Measurements from ENCODE around the gene WDR93.

GRCh38 chr15:89670971-89671560, 19.5 kb upstream of the WDR93 start:
- no peak for TF ChIP-seq POLR2AphosphoS5 (IDR thresholded peaks at IDR 0.05; ENCODE audit: low read depth, low read length)
- no peak for TF ChIP-seq TAF1 (IDR thresholded peaks at IDR 0.05; ENCODE audit: borderline replicate concordance, insufficient read depth, low read length)
- TF ChIP-seq REST (IDR thresholded peaks at IDR 0.05; ENCODE audit: insufficient read depth in 1 of 2, low read depth in 2 of 2, low read length in 2 of 2) = no peak
- no peak for TF ChIP-seq SIN3A (IDR thresholded peaks at IDR 0.05; ENCODE audit: borderline replicate concordance, insufficient read depth, low read length)

Data from PFSK-1 (cell line).